CD1c-positive myeloid dendritic cell (primary cell): ENCODE measurements around the gene RD3L.
"Not testable (repeated sequence)": the region's sequence is repeated elsewhere in the genome, so short reads cannot be mapped to it uniquely, and the experiment has no call there.

Source experiments
- DNase-seq: peaks from one replicate; pipeline ENCODE4 v3.0.0-alpha.2; 2016; ENCODE audit errors: extremely low spot score

The RD3L gene

GRCh38 chr14:103941973-103942736 lies at the start of gene RD3L:
TSS of gene RD3L (minus strand) at chr14:103942529. CDS start at chr14:103941695, 834 bp downstream.
- DNase-seq, result no peak

GRCh38 chr14:103989964-103990363 lies 47.6 kb upstream of the RD3L start:
- no peak for DNase-seq

- DNase-seq, result no peak
Observed at GRCh38 chr14:103989034-103989433, 46.7 kb upstream of the RD3L start.

- DNase-seq, result no peak
Observed at GRCh38 chr14:103984196-103984595, 41.9 kb upstream of the RD3L start.

- not testable (repeated sequence) for DNase-seq
Observed at GRCh38 chr14:103980623-103981238, 38.4 kb upstream of the RD3L start.

GRCh38 chr14:103974575-103974974 lies 32.2 kb upstream of the RD3L start:
- DNase-seq, result no peak

- DNase-seq, result no peak
Observed at GRCh38 chr14:103973354-103973753, 31.0 kb upstream of the RD3L start.

- no peak for DNase-seq
Observed at GRCh38 chr14:103969961-103970360, 27.6 kb upstream of the RD3L start.

- DNase-seq, result no peak
Observed at GRCh38 chr14:103966631-103967030, 24.3 kb upstream of the RD3L start.

- DNase-seq, result no peak
Observed at GRCh38 chr14:103961928-103962578, 19.7 kb upstream of the RD3L start.

- no peak for DNase-seq
Observed at GRCh38 chr14:103960457-103961055, 18.2 kb upstream of the RD3L start.

GRCh38 chr14:103949131-103949790 lies 6.9 kb upstream of the RD3L start:
- DNase-seq, result no peak

- no peak for DNase-seq
Observed at GRCh38 chr14:103948442-103948841, 6.1 kb upstream of the RD3L start.

GRCh38 chr14:103946975-103947374 lies 4.6 kb upstream of the RD3L start:
- no peak for DNase-seq

GRCh38 chr14:103943673-103944072 lies 1.3 kb upstream of the RD3L start:
- no peak for DNase-seq

- DNase-seq, result no peak
Observed at GRCh38 chr14:103941462-103941861, 867 bp downstream of the RD3L start.

- DNase-seq, result no peak
Observed at GRCh38 chr14:103935102-103935501, 7.2 kb downstream of the RD3L start.

- peak; percentile 15 for DNase-seq
Observed at GRCh38 chr14:103932791-103933490, 9.4 kb downstream of the RD3L start.

GRCh38 chr14:103931422-103931821 lies 10.9 kb downstream of the RD3L start:
- peak; percentile 64 for DNase-seq

GRCh38 chr14:103930051-103930604 lies 12.2 kb downstream of the RD3L start:
- DNase-seq, result no peak
